Muscle of leg (tissue), 16 donors: Measurements from ENCODE around the gene SLC52A1. TPM values are rescaled to one million over a fixed set of nuclear protein-coding genes. Genes with fewer than 3 reads are reported as not detected.
"Not testable (repeated sequence)": the region's sequence is repeated elsewhere in the genome, so short reads cannot be mapped to it uniquely, and the experiment has no call there.

ENCODE experiments used
- DNase-seq: peaks from one replicate; pipeline ENCODE4 v3.0.0; 2013
- H3K27ac ChIP-seq: one replicate; pipeline ENCODE4 v1.5.1; 2013; ENCODE audit warnings: mild to moderate bottlenecking, low read length, control low read depth
- H3K27me3 ChIP-seq: one replicate; pipeline ENCODE4 v1.6.1; 2013; ENCODE audit warnings: low read length; ENCODE audit not compliant: control insufficient read depth, insufficient read depth
- H3K36me3 ChIP-seq: one replicate; pipeline ENCODE4 v1.6.1; 2013; ENCODE audit warnings: low read length; ENCODE audit not compliant: control insufficient read depth, insufficient read depth
- H3K4me1 ChIP-seq: one replicate; pipeline ENCODE4 v1.6.1; 2013; ENCODE audit warnings: low read length; ENCODE audit not compliant: control insufficient read depth, insufficient read depth
- H3K4me3 ChIP-seq: one replicate; pipeline ENCODE4 v1.5.1; 2013; ENCODE audit warnings: low read length, control low read depth
- H3K9me3 ChIP-seq: replicated peaks from 2 replicates; pipeline ENCODE4 v1.6.1; 2013; ENCODE audit warnings: low read depth, low read length; ENCODE audit not compliant: control insufficient read depth
- WGBS: methylation state at CpG from one replicate; pipeline ENCODE4 v1.1.5; 2013; ENCODE audit warnings: missing lambda C conversion rate; ENCODE audit not compliant: insufficient coverage; 5-methylcytosine and 5-hydroxymethylcytosine counted together
- long read RNA-seq, 11 donors: transcript quantifications; one replicate each; lab custom pipeline, GENCODE V29; 2026
- polyA plus RNA-seq, 8 donors: library from polyadenylated mRNA; unstranded; fragments of 120-200 nt; gene quantifications; one replicate each; pipeline versions ENCODE4 v1.2.1 to v1.2.3, GENCODE V29; 2013; ENCODE audit warnings: inconsistent platforms in 1 of 8, low replicate concordance in 1 of 8; ENCODE audit not compliant: insufficient read length in 8 of 8, insufficient read depth in 1 of 8
- total RNA-seq: library from RNA; stranded (reverse); fragments of 120-200 nt; gene quantifications from one replicate; pipeline ENCODE4 v1.2.4, GENCODE V29; 2013

SLC52A1 gene
- total RNA-seq (0.04 TPM), polyA plus RNA-seq (under 1 TPM in 7 of 8 donors, not detected in 1; 0.07 to 0.31 (median 0.12) TPM)
- long read RNA-seq, donor 1 = 0 reads
- long read RNA-seq, donor 2 = 0 reads
- long read RNA-seq, donor 3 = 0 reads
- long read RNA-seq, donor 4 = 0 reads
- long read RNA-seq, donor 5 = 0 reads
- long read RNA-seq, donor 6 = 0 reads
- long read RNA-seq, donor 7 = 0 reads
- long read RNA-seq, donor 8 = 0 reads
- long read RNA-seq, donor 9 = 0 reads
- long read RNA-seq, donor 10 = 0 reads
- long read RNA-seq, donor 11 = 0 reads

GRCh38 chr17:5035315-5035714 lies at the start of gene SLC52A1:
Gene SLC52A1, minus strand, starts transcription at chr17:5035426. Its CDS starts 820 bp downstream, at chr17:5034606.
- H3K36me3 ChIP-seq = no peaks in the 10 kb centered on the region
- no peak within 1 kb of the TSS for H3K4me3 ChIP-seq
- peaks cover 15% of the 10 kb centered on the region for H3K27me3 ChIP-seq
- no peaks in the 10 kb centered on the region for H3K9me3 ChIP-seq
- H3K4me1 ChIP-seq = peaks cover 4% of the 10 kb centered on the region
- WGBS = 9% methylated on average over 19 of the region's 24 CpGs
- no peak for DNase-seq
- H3K27ac ChIP-seq = no peak within 1 kb of the TSS

GRCh38 chr17:5080591-5080990 lies 45.4 kb upstream of the SLC52A1 start:
- peaks cover 14% of the 10 kb centered on the region for H3K9me3 ChIP-seq
- no peak overlapping the region for H3K27ac ChIP-seq
- 80% methylated on average over 1 of the region's 3 CpGs for WGBS

GRCh38 chr17:5078106-5079028 lies 43.1 kb upstream of the SLC52A1 start, which contains the start of gene ZFP3:
Gene ZFP3, plus strand, starts transcription at chr17:5078467. Its CDS starts 13,038 bp downstream, at chr17:5091505.
- Histone ChIP-seq H3K4me1 (peaks cover 11% of the 10 kb centered on the region), H3K36me3 (peaks cover 4% of the 10 kb centered on the region), H3K4me3 (peak within 1 kb of the TSS; percentile 89), H3K9me3 (peaks cover 5% of the 10 kb centered on the region), H3K27me3 (no peaks in the 10 kb centered on the region), H3K27ac (peak within 1 kb of the TSS; percentile 94)
- 1% methylated on average over 63 of the region's 75 CpGs for WGBS
- peak; percentile 92 for DNase-seq

More at GRCh38 chr17:5080591-5080990, 45.4 kb upstream of the SLC52A1 start:
- no peak for DNase-seq
- H3K27me3 ChIP-seq = no peaks in the 10 kb centered on the region
- no peak overlapping the region for H3K4me3 ChIP-seq
- peaks cover 11% of the 10 kb centered on the region for H3K4me1 ChIP-seq
- peaks cover 6% of the 10 kb centered on the region for H3K36me3 ChIP-seq

GRCh38 chr17:5077781-5078105 lies 42.5 kb upstream of the SLC52A1 start:
- Histone ChIP-seq H3K9me3 (peaks cover 2% of the 10 kb centered on the region), H3K27ac (peak overlapping the region; percentile 94), H3K36me3 (peaks cover 4% of the 10 kb centered on the region), H3K4me1 (peaks cover 11% of the 10 kb centered on the region), H3K4me3 (peak overlapping the region; percentile 89), H3K27me3 (no peaks in the 10 kb centered on the region)
- DNase-seq = no peak
- WGBS = 14% methylated on average over 13 of the region's 14 CpGs

DNA sequence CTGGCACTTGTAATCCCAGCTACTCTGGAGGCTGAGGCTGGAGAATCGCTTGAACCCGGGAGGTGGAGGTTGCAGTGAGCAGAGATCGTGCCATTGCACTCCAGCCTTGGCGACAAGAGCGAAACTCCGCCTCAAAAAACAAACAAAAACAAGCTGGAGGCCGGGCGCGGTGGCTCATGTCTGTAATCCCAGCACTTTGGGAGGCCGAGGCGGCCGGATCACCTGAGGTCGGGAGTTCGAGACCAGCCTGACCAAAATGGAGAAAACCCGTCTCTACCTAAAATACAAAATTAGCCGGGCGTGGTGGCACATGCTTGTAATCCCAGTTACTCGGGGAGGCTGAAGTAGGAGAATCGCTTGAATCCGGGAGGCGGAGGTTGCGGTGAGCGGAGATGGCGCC lies 42.0 kb upstream of the SLC52A1 start:
- not testable (repeated sequence) for H3K4me3 ChIP-seq, H3K36me3 ChIP-seq, DNase-seq, H3K9me3 ChIP-seq, H3K27ac ChIP-seq, H3K27me3 ChIP-seq
- 100% methylated on average over 11 of the region's 24 CpGs for WGBS
- peaks cover 11% of the 10 kb centered on the region for H3K4me1 ChIP-seq

GRCh38 chr17:5075472-5075871 lies 40.2 kb upstream of the SLC52A1 start:
- DNase-seq, H3K36me3 ChIP-seq, H3K9me3 ChIP-seq, H3K27me3 ChIP-seq, H3K4me3 ChIP-seq, H3K27ac ChIP-seq: not testable (repeated sequence)
- WGBS = 100% methylated on average over 3 of the region's 5 CpGs
- peaks cover 11% of the 10 kb centered on the region for H3K4me1 ChIP-seq

GRCh38 chr17:5069724-5070123 lies 34.5 kb upstream of the SLC52A1 start:
- H3K4me3 ChIP-seq = no peak overlapping the region
- H3K4me1 ChIP-seq = no peaks in the 10 kb centered on the region
- H3K27ac ChIP-seq = no peak overlapping the region
- no peaks in the 10 kb centered on the region for H3K36me3 ChIP-seq
- H3K27me3 ChIP-seq = no peaks in the 10 kb centered on the region
- WGBS = 80% methylated on average over 3 of the region's 4 CpGs
- no peaks in the 10 kb centered on the region for H3K9me3 ChIP-seq
- DNase-seq = no peak

DNA sequence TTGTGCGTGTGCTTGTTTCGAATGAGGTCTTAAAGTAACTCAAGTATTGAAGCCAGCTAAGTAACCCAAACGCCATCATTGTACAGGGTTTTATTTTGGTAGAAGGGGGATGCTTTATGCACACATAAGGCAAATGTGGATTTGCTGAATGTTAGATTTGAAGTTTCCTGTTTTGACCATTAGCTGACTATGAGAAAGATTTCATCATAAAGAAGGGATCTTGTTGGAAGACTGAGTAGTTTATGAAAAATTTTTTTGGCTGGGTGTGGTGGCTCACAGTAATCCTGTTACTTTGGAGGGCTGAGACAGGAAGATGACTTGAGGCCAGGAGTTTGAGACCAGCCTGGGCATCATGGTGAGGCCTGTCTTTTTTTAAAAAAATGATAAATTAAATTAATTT lies 33.0 kb upstream of the SLC52A1 start:
- DNase-seq = no peak
- no peaks in the 10 kb centered on the region for H3K27me3 ChIP-seq
- H3K4me3 ChIP-seq = no peak overlapping the region
- WGBS = 93% methylated on average over 2 of the region's 3 CpGs
- no peaks in the 10 kb centered on the region for H3K36me3 ChIP-seq
- no peaks in the 10 kb centered on the region for H3K9me3 ChIP-seq
- no peaks in the 10 kb centered on the region for H3K4me1 ChIP-seq
- H3K27ac ChIP-seq = no peak overlapping the region

- H3K27me3 ChIP-seq = peaks cover 2% of the 10 kb centered on the region
- 17% methylated on average over 1 of the region's 1 CpG for WGBS
- no peak for DNase-seq
- no peak overlapping the region for H3K27ac ChIP-seq
- H3K4me3 ChIP-seq = no peak overlapping the region
- H3K4me1 ChIP-seq = no peaks in the 10 kb centered on the region
- H3K9me3 ChIP-seq = no peaks in the 10 kb centered on the region
- H3K36me3 ChIP-seq = no peaks in the 10 kb centered on the region
Observed at GRCh38 chr17:5065227-5065744, 30.1 kb upstream of the SLC52A1 start.

GRCh38 chr17:5055543-5055942 lies 20.3 kb upstream of the SLC52A1 start:
- Histone ChIP-seq H3K27me3 (no peaks in the 10 kb centered on the region), H3K4me1 (no peaks in the 10 kb centered on the region), H3K9me3 (no peaks in the 10 kb centered on the region), H3K27ac (no peak overlapping the region), H3K4me3 (no peak overlapping the region), H3K36me3 (no peaks in the 10 kb centered on the region)
- WGBS = 86% methylated on average over 9 of the region's 10 CpGs
- no peak for DNase-seq
